ENCODE data around the gene ENTPD6. TPM values are rescaled to one million over a fixed set of nuclear protein-coding genes. Genes with fewer than 3 reads are reported as not detected.
"Not testable (repeated sequence)": the region's sequence is repeated elsewhere in the genome, so short reads cannot be mapped to it uniquely, and the experiment has no call there.

The ENTPD6 gene
- total RNA-seq, 3 donors from 2014 or later = 45.8 to 77.6 (median 71.1) TPM

DNA sequence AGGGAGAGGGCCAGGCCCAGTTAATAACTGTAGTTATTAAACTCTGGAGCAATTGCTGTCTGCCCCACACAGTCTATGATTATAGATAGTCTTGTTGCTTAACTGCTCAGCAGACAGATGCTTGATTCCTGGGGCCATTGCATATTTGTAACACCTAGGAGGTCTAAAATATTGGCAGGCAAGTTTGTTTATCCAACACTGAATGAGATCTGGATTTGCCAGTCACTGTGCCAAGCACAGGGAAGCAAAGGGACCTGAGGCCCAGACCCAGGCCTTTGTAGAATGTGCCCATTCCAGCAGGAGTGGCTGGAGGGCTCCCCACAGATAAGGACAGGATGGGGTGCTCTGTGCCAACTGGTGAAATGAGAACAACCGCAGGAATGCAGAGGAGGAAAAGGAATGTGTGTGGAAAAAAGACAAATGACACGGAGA, 17.6 kb upstream of the ENTPD6 start:
- H3K9me3 ChIP-seq = no peaks in the 10 kb centered on the region
- peak overlapping the region; percentile 38 to 76 for H3K27ac ChIP-seq
- DNase-seq (ENCODE audit: low spot score in 2 of 2) = peak in 1 of 2 donors; percentile 73
- intact Hi-C loops (cut with DNase I; ENCODE audit: low total_unique reads) = no loop called here
- no peaks in the 10 kb centered on the region for H3K27me3 ChIP-seq
- H3K4me1 ChIP-seq = peaks cover 0 to 21% of the 10 kb centered on the region in 2 donors
- no peaks in the 10 kb centered on the region for H3K36me3 ChIP-seq
- peak in 1 of 3 donors; percentile 49 for TF ChIP-seq POLR2AphosphoS5 (IDR thresholded peaks at IDR 0.05)
- TF ChIP-seq, protein P1, sequence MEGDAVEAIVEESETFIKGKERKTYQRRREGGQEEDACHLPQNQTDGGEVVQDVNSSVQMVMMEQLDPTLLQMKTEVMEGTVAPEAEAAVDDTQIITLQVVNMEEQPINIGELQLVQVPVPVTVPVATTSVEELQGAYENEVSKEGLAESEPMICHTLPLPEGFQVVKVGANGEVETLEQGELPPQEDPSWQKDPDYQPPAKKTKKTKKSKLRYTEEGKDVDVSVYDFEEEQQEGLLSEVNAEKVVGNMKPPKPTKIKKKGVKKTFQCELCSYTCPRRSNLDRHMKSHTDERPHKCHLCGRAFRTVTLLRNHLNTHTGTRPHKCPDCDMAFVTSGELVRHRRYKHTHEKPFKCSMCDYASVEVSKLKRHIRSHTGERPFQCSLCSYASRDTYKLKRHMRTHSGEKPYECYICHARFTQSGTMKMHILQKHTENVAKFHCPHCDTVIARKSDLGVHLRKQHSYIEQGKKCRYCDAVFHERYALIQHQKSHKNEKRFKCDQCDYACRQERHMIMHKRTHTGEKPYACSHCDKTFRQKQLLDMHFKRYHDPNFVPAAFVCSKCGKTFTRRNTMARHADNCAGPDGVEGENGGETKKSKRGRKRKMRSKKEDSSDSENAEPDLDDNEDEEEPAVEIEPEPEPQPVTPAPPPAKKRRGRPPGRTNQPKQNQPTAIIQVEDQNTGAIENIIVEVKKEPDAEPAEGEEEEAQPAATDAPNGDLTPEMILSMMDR (IDR thresholded peaks at IDR 0.05) = no peak
- H3K4me3 ChIP-seq = no peak overlapping the region

GRCh38 chr20:25178563-25179438, 16.7 kb upstream of the ENTPD6 start:
- Histone ChIP-seq H3K9me3 (no peaks in the 10 kb centered on the region), H3K27ac (peak overlapping the region; percentile 76 to 82), H3K27me3 (no peaks in the 10 kb centered on the region), H3K4me3 (no peak overlapping the region), H3K36me3 (no peaks in the 10 kb centered on the region), H3K4me1 (peaks cover 0 to 21% of the 10 kb centered on the region in 2 donors)
- intact Hi-C loops (cut with DNase I; ENCODE audit: low total_unique reads) = no loop called here
- DNase-seq (ENCODE audit: low spot score in 2 of 2) = peak in 1 of 2 donors; percentile 56
- TF ChIP-seq, protein P1 (IDR thresholded peaks at IDR 0.05) = peak; percentile 56 to 84 (median 59)
- TF ChIP-seq POLR2A (IDR thresholded peaks at IDR 0.05) (no peak), POLR2AphosphoS5 (IDR thresholded peaks at IDR 0.05) (peak in 1 of 3 donors; percentile 33)

GRCh38 chr20:25179439-25180089, 15.9 kb upstream of the ENTPD6 start:
- peak overlapping the region; percentile 76 to 82 for H3K27ac ChIP-seq

DNA sequence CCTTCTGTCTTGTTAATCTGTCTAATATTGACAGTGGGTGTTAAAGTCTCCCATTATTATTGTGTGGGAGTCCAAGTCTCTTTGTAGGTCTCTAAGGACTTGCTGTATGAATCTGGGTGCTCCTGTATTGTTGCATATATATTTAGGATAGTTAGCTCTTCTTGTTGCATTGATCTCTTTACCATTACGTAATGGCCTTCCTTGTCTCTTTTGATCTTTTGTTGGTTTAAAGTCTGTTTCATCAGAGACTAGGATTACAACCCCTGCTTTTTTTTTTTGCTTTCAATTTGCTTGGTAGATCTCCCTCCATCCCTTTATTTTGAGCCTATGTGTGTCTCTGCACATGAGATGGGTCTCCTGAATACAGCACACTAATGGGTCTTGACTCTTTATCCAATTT, 11.1 kb upstream of the ENTPD6 start:
- DNase-seq (ENCODE audit: low spot score in 2 of 2); intact Hi-C loops (cut with DNase I; ENCODE audit: low total_unique reads); H3K27ac ChIP-seq; H3K4me1 ChIP-seq; H3K27me3 ChIP-seq; H3K9me3 ChIP-seq; H3K36me3 ChIP-seq; H3K4me3 ChIP-seq: not testable (repeated sequence)

More at GRCh38 chr20:25179439-25180089, 15.9 kb upstream of the ENTPD6 start:
- TF ChIP-seq POLR2AphosphoS5 (IDR thresholded peaks at IDR 0.05) = no peak
- TF ChIP-seq, protein P1 (IDR thresholded peaks at IDR 0.05) = no peak
- no peak for TF ChIP-seq POLR2A (IDR thresholded peaks at IDR 0.05)
- Histone ChIP-seq H3K4me3 (no peak overlapping the region), H3K27me3 (no peaks in the 10 kb centered on the region), H3K4me1 (peaks cover 0 to 21% of the 10 kb centered on the region in 2 donors), H3K9me3 (no peaks in the 10 kb centered on the region), H3K36me3 (no peaks in the 10 kb centered on the region)
- intact Hi-C loops (cut with DNase I; ENCODE audit: low total_unique reads) = no loop called here
- no peak for DNase-seq (ENCODE audit: low spot score in 2 of 2)

DNA sequence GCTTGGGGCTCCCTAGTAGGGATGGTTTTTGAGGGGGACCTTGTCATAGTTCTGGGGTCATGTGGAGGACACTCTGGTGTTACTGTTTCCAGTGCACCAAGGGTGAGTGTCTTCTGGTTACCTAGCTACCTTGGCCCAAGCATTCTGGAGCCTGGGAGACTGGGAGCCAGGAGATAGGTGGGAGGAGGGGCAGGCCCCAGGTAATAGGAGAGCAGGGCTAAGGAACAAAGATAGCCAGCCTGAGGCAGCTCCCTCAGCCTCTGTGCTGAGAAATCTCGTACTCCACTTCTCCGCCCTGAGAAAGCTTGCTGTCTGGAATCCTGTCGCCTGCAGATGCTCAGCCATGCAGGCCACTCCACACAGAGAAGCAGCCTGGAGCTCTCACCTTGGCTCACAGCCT, 8.3 kb upstream of the ENTPD6 start:
- TF ChIP-seq, protein P1 (IDR thresholded peaks at IDR 0.05) = no peak
- TF ChIP-seq POLR2AphosphoS5 (IDR thresholded peaks at IDR 0.05) (no peak), POLR2A (IDR thresholded peaks at IDR 0.05) (no peak)
- intact Hi-C loops (cut with DNase I; ENCODE audit: low total_unique reads) = no loop called here
- DNase-seq (ENCODE audit: low spot score in 2 of 2) = no peak

More for the DNA sequence above, 8.3 kb upstream of the ENTPD6 start:
- Histone ChIP-seq H3K27me3 (no peaks in the 10 kb centered on the region), H3K27ac (no peak overlapping the region), H3K4me3 (no peak overlapping the region), H3K36me3 (no peaks in the 10 kb centered on the region), H3K4me1 (peaks cover 0 to 4% of the 10 kb centered on the region in 2 donors), H3K9me3 (no peaks in the 10 kb centered on the region)

All from breast epithelium (tissue), 4 donors.